ENCODE data around the gene PDCD4. TPM values are rescaled to one million over a fixed set of nuclear protein-coding genes. Genes with fewer than 3 reads are reported as not detected.

PDCD4 gene
- total and polyA plus RNA-seq, 9 donors: 55.1 to 214 (median 162) TPM

GRCh38 chr10:110880012-110880411 is 8.3 kb downstream of the PDCD4 start:
- 67% methylated on average over 2 of the region's 3 CpGs for WGBS (ENCODE audit: insufficient coverage)
- no peak for DNase-seq
- Histone ChIP-seq H3K9me3 (replicated peaks; ENCODE audit: control insufficient read depth, low read depth, low read length) (no peaks in the 10 kb centered on the region), H3K27ac (ENCODE audit: low read length) (no peak overlapping the region), H3K4me1 (ENCODE audit: control insufficient read depth, insufficient read depth, low read length) (peaks cover 2% of the 10 kb centered on the region), H3K36me3 (ENCODE audit: control insufficient read depth, insufficient read depth, low read length) (peaks cover 13% of the 10 kb centered on the region), H3K4me3 (ENCODE audit: low read length) (no peak overlapping the region), H3K27me3 (ENCODE audit: control insufficient read depth, insufficient read depth, low read length) (no peaks in the 10 kb centered on the region)

GRCh38 chr10:110881247-110881646 is 9.5 kb downstream of the PDCD4 start:
- H3K27ac ChIP-seq (ENCODE audit: low read length): no peak overlapping the region
- WGBS (ENCODE audit: insufficient coverage): 96% methylated on average over 7 of the region's 9 CpGs
- H3K36me3 ChIP-seq (ENCODE audit: control insufficient read depth, insufficient read depth, low read length): peaks cover 14% of the 10 kb centered on the region
- H3K4me1 ChIP-seq (ENCODE audit: control insufficient read depth, insufficient read depth, low read length): no peaks in the 10 kb centered on the region
- H3K27me3 ChIP-seq (ENCODE audit: control insufficient read depth, insufficient read depth, low read length): no peaks in the 10 kb centered on the region
- no peaks in the 10 kb centered on the region for H3K9me3 ChIP-seq (replicated peaks; ENCODE audit: control insufficient read depth, low read depth, low read length)
- no peak overlapping the region for H3K4me3 ChIP-seq (ENCODE audit: low read length)
- no peak for DNase-seq

GRCh38 chr10:110881905-110882304 is 10.2 kb downstream of the PDCD4 start:
- Histone ChIP-seq H3K27me3 (ENCODE audit: control insufficient read depth, insufficient read depth, low read length) (no peaks in the 10 kb centered on the region), H3K36me3 (ENCODE audit: control insufficient read depth, insufficient read depth, low read length) (peaks cover 14% of the 10 kb centered on the region), H3K4me1 (ENCODE audit: control insufficient read depth, insufficient read depth, low read length) (no peaks in the 10 kb centered on the region), H3K9me3 (replicated peaks; ENCODE audit: control insufficient read depth, low read depth, low read length) (no peaks in the 10 kb centered on the region), H3K27ac (ENCODE audit: low read length) (no peak overlapping the region), H3K4me3 (ENCODE audit: low read length) (no peak overlapping the region)
- WGBS (ENCODE audit: insufficient coverage): no CpG with 5 or more reads among the region's 4 CpGs
- DNase-seq: no peak

GRCh38 chr10:110883924-110884323 is 12.2 kb downstream of the PDCD4 start:
- no peak for DNase-seq
- peaks cover 13% of the 10 kb centered on the region for H3K36me3 ChIP-seq (ENCODE audit: control insufficient read depth, insufficient read depth, low read length)

GRCh38 chr10:110885932-110886674 is 14.4 kb downstream of the PDCD4 start:
- Histone ChIP-seq H3K4me3 (ENCODE audit: low read length) (no peak overlapping the region), H3K4me1 (ENCODE audit: control insufficient read depth, insufficient read depth, low read length) (no peaks in the 10 kb centered on the region), H3K9me3 (replicated peaks; ENCODE audit: control insufficient read depth, low read depth, low read length) (no peaks in the 10 kb centered on the region), H3K36me3 (ENCODE audit: control insufficient read depth, insufficient read depth, low read length) (peaks cover 18% of the 10 kb centered on the region), H3K27ac (ENCODE audit: low read length) (no peak overlapping the region), H3K27me3 (ENCODE audit: control insufficient read depth, insufficient read depth, low read length) (no peaks in the 10 kb centered on the region)
- WGBS (ENCODE audit: insufficient coverage): 90% methylated on average over 1 of the region's 5 CpGs
- no peak for DNase-seq

More at GRCh38 chr10:110883924-110884323, 12.2 kb downstream of the PDCD4 start:
- Histone ChIP-seq H3K27me3 (ENCODE audit: control insufficient read depth, insufficient read depth, low read length) (no peaks in the 10 kb centered on the region), H3K27ac (ENCODE audit: low read length) (no peak overlapping the region), H3K9me3 (replicated peaks; ENCODE audit: control insufficient read depth, low read depth, low read length) (no peaks in the 10 kb centered on the region), H3K4me1 (ENCODE audit: control insufficient read depth, insufficient read depth, low read length) (no peaks in the 10 kb centered on the region), H3K4me3 (ENCODE audit: low read length) (no peak overlapping the region)
- 89% methylated on average over 5 of the region's 10 CpGs for WGBS (ENCODE audit: insufficient coverage)

GRCh38 chr10:110887560-110887959 is 15.8 kb downstream of the PDCD4 start:
- Histone ChIP-seq H3K27ac (ENCODE audit: low read length) (no peak overlapping the region), H3K4me1 (ENCODE audit: control insufficient read depth, insufficient read depth, low read length) (no peaks in the 10 kb centered on the region), H3K36me3 (ENCODE audit: control insufficient read depth, insufficient read depth, low read length) (peaks cover 17% of the 10 kb centered on the region), H3K9me3 (replicated peaks; ENCODE audit: control insufficient read depth, low read depth, low read length) (no peaks in the 10 kb centered on the region), H3K4me3 (ENCODE audit: low read length) (no peak overlapping the region), H3K27me3 (ENCODE audit: control insufficient read depth, insufficient read depth, low read length) (no peaks in the 10 kb centered on the region)
- no CpG with 5 or more reads among the region's 1 CpG for WGBS (ENCODE audit: insufficient coverage)
- DNase-seq: no peak

GRCh38 chr10:110892602-110893288 is 21.0 kb downstream of the PDCD4 start:
- no peaks in the 10 kb centered on the region for H3K9me3 ChIP-seq (replicated peaks; ENCODE audit: control insufficient read depth, low read depth, low read length)
- DNase-seq: no peak
- H3K4me1 ChIP-seq (ENCODE audit: control insufficient read depth, insufficient read depth, low read length): no peaks in the 10 kb centered on the region
- no peaks in the 10 kb centered on the region for H3K27me3 ChIP-seq (ENCODE audit: control insufficient read depth, insufficient read depth, low read length)
- whole genome bisulfite sequencing (ENCODE audit: insufficient coverage): no CpG with 5 or more reads among the region's 3 CpGs
- no peak overlapping the region for H3K4me3 ChIP-seq (ENCODE audit: low read length)
- H3K36me3 ChIP-seq (ENCODE audit: control insufficient read depth, insufficient read depth, low read length): peaks cover 17% of the 10 kb centered on the region
- no peak overlapping the region for H3K27ac ChIP-seq (ENCODE audit: low read length)

GRCh38 chr10:110893559-110894179 is 21.9 kb downstream of the PDCD4 start:
- no peak overlapping the region for H3K27ac ChIP-seq (ENCODE audit: low read length)
- H3K4me3 ChIP-seq (ENCODE audit: low read length): no peak overlapping the region
- peak; percentile 61 for DNase-seq
- H3K27me3 ChIP-seq (ENCODE audit: control insufficient read depth, insufficient read depth, low read length): no peaks in the 10 kb centered on the region
- H3K9me3 ChIP-seq (replicated peaks; ENCODE audit: control insufficient read depth, low read depth, low read length): no peaks in the 10 kb centered on the region
- no peaks in the 10 kb centered on the region for H3K4me1 ChIP-seq (ENCODE audit: control insufficient read depth, insufficient read depth, low read length)
- WGBS (ENCODE audit: insufficient coverage): no CpG with 5 or more reads among the region's 4 CpGs
- peaks cover 20% of the 10 kb centered on the region for H3K36me3 ChIP-seq (ENCODE audit: control insufficient read depth, insufficient read depth, low read length)

- WGBS (ENCODE audit: insufficient coverage): no CpG with 5 or more reads among the region's 1 CpG
Measured at GRCh38 chr10:110897184-110897583, 25.5 kb downstream of the PDCD4 start.

GRCh38 chr10:110898391-110898790 is 26.7 kb downstream of the PDCD4 start:
- H3K4me3 ChIP-seq (ENCODE audit: low read length): no peak overlapping the region
- no peaks in the 10 kb centered on the region for H3K4me1 ChIP-seq (ENCODE audit: control insufficient read depth, insufficient read depth, low read length)
- no peak overlapping the region for H3K27ac ChIP-seq (ENCODE audit: low read length)
- no peak for DNase-seq
- H3K27me3 ChIP-seq (ENCODE audit: control insufficient read depth, insufficient read depth, low read length): no peaks in the 10 kb centered on the region
- no peaks in the 10 kb centered on the region for H3K9me3 ChIP-seq (replicated peaks; ENCODE audit: control insufficient read depth, low read depth, low read length)
- peaks cover 21% of the 10 kb centered on the region for H3K36me3 ChIP-seq (ENCODE audit: control insufficient read depth, insufficient read depth, low read length)

More at GRCh38 chr10:110897184-110897583, 25.5 kb downstream of the PDCD4 start:
- H3K27ac ChIP-seq (ENCODE audit: low read length): no peak overlapping the region
- H3K4me1 ChIP-seq (ENCODE audit: control insufficient read depth, insufficient read depth, low read length): no peaks in the 10 kb centered on the region
- peaks cover 16% of the 10 kb centered on the region for H3K36me3 ChIP-seq (ENCODE audit: control insufficient read depth, insufficient read depth, low read length)
- no peaks in the 10 kb centered on the region for H3K27me3 ChIP-seq (ENCODE audit: control insufficient read depth, insufficient read depth, low read length)
- no peak overlapping the region for H3K4me3 ChIP-seq (ENCODE audit: low read length)
- no peaks in the 10 kb centered on the region for H3K9me3 ChIP-seq (replicated peaks; ENCODE audit: control insufficient read depth, low read depth, low read length)
- DNase-seq: no peak

All from muscle of leg (tissue), 11 donors.